ENCODE measurements around the gene CYBB. TPM values are rescaled to one million over a fixed set of nuclear protein-coding genes. Genes with fewer than 3 reads are reported as not detected.

CYBB gene
- total and polyA plus RNA-seq, 2 experiments from 2014 or later, result 2.5 TPM; not detected in 1

GRCh38 chrX:37824491-37825214, 44.8 kb downstream of the CYBB start:
- WGBS (ENCODE audit: low lambda C conversion rate, missing lambda C conversion rate), result 64% methylated on average over 1 of the region's 1 CpG
- Histone ChIP-seq H3K36me3 (replicated peaks; ENCODE audit: insufficient read depth, low read depth) (no peaks in the 10 kb centered on the region), H4K20me1 (ENCODE audit: insufficient read depth, poor library complexity, severe bottlenecking) (no peaks in the 10 kb centered on the region), H3K27ac (no peak overlapping the region), H3K4me3 (no peak overlapping the region), H3K4me2 (no peak overlapping the region), H2AFZ (no peak overlapping the region), H3K9me2 (replicated peaks; ENCODE audit: insufficient read depth) (no peaks in the 10 kb centered on the region), H3K27me3 (no peaks in the 10 kb centered on the region), H3K79me2 (no peaks in the 10 kb centered on the region), H3K4me1 (ENCODE audit: insufficient read depth) (no peaks in the 10 kb centered on the region), H3K9me3 (ENCODE audit: low read depth) (no peaks in the 10 kb centered on the region)
- DNase-seq (ENCODE audit: low spot score), result no peak
- TF ChIP-seq EZH2 (IDR thresholded peaks at IDR 0.05; ENCODE audit: borderline replicate concordance) (no peak), EZH2phosphoT487 (IDR thresholded peaks at IDR 0.05; ENCODE audit: low read depth, severe bottlenecking, unreplicated experiment) (no peak), CTCF (IDR thresholded peaks at IDR 0.05; ENCODE audit: poor library complexity) (no peak)

GRCh38 chrX:37825215-37825842, 45.5 kb downstream of the CYBB start:
- Histone ChIP-seq H4K20me1 (ENCODE audit: insufficient read depth, poor library complexity, severe bottlenecking) (no peaks in the 10 kb centered on the region), H3K9me2 (replicated peaks; ENCODE audit: insufficient read depth) (no peaks in the 10 kb centered on the region), H3K4me1 (ENCODE audit: insufficient read depth) (no peaks in the 10 kb centered on the region), H3K9me3 (ENCODE audit: low read depth) (no peaks in the 10 kb centered on the region), H3K27me3 (no peaks in the 10 kb centered on the region), H3K27ac (no peak overlapping the region), H2AFZ (no peak overlapping the region), H3K4me3 (no peak overlapping the region), H3K36me3 (replicated peaks; ENCODE audit: insufficient read depth, low read depth) (no peaks in the 10 kb centered on the region), H3K79me2 (no peaks in the 10 kb centered on the region), H3K4me2 (no peak overlapping the region)
- DNase-seq (ENCODE audit: low spot score), result peak; percentile 43
- no peak for TF ChIP-seq EZH2phosphoT487 (IDR thresholded peaks at IDR 0.05; ENCODE audit: low read depth, severe bottlenecking, unreplicated experiment)
- TF ChIP-seq EZH2 (IDR thresholded peaks at IDR 0.05; ENCODE audit: borderline replicate concordance), result no peak
- peak; percentile 70 for TF ChIP-seq CTCF (IDR thresholded peaks at IDR 0.05; ENCODE audit: poor library complexity)
- 14% methylated on average over 3 of the region's 3 CpGs for WGBS (ENCODE audit: low lambda C conversion rate, missing lambda C conversion rate)

GRCh38 chrX:37829721-37830120, 49.9 kb downstream of the CYBB start:
- H4K20me1 ChIP-seq (ENCODE audit: insufficient read depth, poor library complexity, severe bottlenecking), result no peaks in the 10 kb centered on the region
- H3K79me2 ChIP-seq, result no peaks in the 10 kb centered on the region
- TF ChIP-seq EZH2phosphoT487 (IDR thresholded peaks at IDR 0.05; ENCODE audit: low read depth, severe bottlenecking, unreplicated experiment), result no peak
- no peak for TF ChIP-seq CTCF (IDR thresholded peaks at IDR 0.05; ENCODE audit: poor library complexity)
- no peak for TF ChIP-seq EZH2 (IDR thresholded peaks at IDR 0.05; ENCODE audit: borderline replicate concordance)
- no peak for DNase-seq (ENCODE audit: low spot score)
- no peaks in the 10 kb centered on the region for H3K9me2 ChIP-seq (replicated peaks; ENCODE audit: insufficient read depth)
- H3K27ac ChIP-seq, result no peak overlapping the region
- H3K27me3 ChIP-seq, result no peaks in the 10 kb centered on the region
- H2AFZ ChIP-seq, result no peak overlapping the region
- H3K36me3 ChIP-seq (replicated peaks; ENCODE audit: insufficient read depth, low read depth), result no peaks in the 10 kb centered on the region
- H3K4me2 ChIP-seq, result no peak overlapping the region
- H3K9me3 ChIP-seq (ENCODE audit: low read depth), result no peaks in the 10 kb centered on the region
- H3K4me1 ChIP-seq (ENCODE audit: insufficient read depth), result no peaks in the 10 kb centered on the region
- H3K4me3 ChIP-seq, result no peak overlapping the region
- WGBS (ENCODE audit: low lambda C conversion rate, missing lambda C conversion rate), result 80% methylated on average over 1 of the region's 1 CpG

All from hepatocyte (in vitro differentiated cells).